LNCAP (cell line): ENCODE data around the gene DFFA.

ENCODE experiments used
- TF ChIP-seq, protein P1 (sequence below): fragments of 450-650 bp; IDR thresholded peaks from 2 replicates; pipeline ENCODE4 v1.5.1; 2017; ENCODE audit warnings: mild to moderate bottlenecking

Gene DFFA

DNA sequence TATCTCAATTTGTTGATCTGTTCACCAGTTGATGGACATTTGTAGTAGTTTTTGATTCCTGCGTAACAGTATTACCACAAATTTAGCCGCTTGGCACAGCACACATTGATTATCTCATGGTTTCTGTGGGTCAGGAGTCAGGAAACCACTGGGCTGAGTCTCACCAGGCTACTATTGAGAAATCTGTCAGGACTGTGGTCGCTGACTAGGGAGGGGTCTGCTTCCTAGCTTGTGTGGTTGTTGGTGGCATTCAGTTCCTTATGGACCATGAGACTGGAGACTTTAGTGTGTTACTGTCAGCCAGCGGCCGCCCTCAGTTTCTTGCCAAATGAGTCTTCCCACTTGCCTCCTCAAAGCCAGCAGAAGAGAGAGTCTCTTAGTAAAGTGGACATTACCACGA, 12.2 kb upstream of the DFFA start:
- TF ChIP-seq, protein P1, sequence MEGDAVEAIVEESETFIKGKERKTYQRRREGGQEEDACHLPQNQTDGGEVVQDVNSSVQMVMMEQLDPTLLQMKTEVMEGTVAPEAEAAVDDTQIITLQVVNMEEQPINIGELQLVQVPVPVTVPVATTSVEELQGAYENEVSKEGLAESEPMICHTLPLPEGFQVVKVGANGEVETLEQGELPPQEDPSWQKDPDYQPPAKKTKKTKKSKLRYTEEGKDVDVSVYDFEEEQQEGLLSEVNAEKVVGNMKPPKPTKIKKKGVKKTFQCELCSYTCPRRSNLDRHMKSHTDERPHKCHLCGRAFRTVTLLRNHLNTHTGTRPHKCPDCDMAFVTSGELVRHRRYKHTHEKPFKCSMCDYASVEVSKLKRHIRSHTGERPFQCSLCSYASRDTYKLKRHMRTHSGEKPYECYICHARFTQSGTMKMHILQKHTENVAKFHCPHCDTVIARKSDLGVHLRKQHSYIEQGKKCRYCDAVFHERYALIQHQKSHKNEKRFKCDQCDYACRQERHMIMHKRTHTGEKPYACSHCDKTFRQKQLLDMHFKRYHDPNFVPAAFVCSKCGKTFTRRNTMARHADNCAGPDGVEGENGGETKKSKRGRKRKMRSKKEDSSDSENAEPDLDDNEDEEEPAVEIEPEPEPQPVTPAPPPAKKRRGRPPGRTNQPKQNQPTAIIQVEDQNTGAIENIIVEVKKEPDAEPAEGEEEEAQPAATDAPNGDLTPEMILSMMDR = no peak

DNA sequence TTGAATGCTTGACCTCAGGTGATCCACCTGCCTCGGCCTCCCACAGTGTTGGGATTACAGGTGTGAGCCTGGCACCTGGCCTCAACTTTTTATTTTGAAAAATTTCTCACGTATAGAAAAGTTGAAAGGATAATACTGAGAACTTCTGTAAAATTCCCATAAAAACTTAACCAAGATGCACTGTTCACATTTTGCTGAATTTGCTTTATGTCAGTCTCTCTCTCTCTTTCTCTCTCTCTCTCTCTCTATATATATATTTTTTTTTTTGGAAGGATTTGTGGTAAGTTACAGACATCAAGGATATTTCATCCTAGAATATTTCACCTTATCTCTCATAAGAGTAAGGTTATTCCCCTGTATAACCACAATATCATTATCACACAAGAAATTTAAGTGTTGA, 8.3 kb upstream of the DFFA start:
- TF ChIP-seq, protein P1 = no peak

DNA sequence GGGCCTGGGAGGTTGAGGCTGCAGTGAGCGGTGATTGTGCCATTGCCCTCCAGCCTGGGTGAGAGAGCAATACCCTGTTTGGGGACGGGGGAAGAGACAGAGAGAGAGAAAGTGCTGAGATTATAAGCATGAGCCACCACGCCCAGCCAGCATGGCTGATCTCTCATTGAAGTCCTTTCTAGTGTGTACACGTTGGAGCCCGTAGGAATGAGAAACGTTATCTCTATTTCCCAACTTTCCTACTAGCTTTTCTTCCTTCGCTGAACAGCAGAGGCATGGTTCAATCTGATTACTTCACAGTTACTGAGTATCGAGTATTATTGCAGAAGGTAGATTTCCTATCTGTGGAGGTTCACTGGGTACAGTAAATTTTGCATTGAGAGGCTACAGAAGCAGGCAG, 7.0 kb upstream of the DFFA start:
- TF ChIP-seq, protein P1 = no peak

DNA sequence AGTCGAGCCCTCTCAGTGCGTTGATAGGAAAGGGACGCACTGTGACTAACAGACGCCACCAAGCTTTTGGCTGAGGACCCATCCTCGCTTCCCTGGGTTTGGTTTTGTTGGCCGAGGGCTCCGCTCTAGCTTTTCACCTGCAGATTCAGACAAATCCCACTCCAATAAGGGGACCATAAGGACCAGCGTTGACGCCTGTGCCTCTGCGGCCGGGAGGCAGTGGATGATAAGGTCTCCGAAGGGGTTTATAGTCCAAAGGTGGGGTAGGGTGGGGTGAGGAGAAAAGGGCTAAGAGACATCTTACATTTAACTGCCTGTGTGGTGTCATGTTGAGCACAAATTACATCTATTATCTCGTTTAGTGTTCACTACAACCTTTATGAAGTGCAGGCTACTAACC, 3.2 kb upstream of the DFFA start:
- TF ChIP-seq, protein P1 = no peak

DNA sequence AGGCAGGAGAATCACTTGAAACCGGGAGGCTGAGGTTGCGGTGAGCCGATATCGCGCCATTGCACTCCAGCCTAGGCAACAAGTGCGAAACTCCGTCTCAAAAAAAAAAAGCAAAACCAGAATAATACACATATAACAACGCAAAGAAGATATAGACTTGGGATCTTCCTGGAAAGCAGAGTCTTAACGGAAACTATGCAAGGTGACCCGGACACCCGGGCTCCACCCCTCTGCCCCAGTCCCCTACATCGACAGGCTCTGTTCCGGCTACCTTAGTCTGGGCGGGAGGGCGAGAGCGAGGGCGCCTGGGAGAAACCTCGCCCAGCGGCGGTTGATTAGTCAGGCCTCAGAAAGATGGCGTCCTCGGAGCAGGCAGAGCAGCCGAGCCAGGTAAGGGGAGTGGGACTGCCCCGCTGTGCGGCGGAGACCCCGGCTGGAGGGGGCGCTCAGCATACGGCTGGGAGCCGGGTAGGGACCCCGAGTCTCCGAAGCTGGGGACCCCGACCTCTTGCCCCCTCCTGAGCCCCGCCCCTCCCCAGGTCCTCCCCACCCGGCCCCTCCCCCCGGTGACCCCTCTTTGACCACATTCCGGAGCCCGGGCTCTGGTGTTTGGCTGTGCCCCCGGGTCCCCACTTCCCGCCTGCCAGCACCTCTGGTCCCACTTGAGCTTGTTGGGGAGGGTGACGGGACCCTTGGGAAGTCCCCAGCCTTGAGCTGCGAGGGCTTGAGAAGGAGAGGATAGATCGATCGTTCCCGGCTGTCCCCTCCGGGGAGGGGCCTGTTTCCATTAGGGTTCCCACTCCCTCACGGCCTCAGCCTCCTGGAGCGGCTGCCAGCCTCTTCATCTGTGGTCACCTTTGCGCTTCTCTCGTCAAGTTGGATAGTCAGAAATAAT, 2.5 kb upstream of the DFFA start, which contains the start of gene PEX14:
PEX14 (plus strand) TSS at position 338 of the 895 bp plus-strand sequence; CDS start at position 355, 17 bp downstream.
- TF ChIP-seq, protein P1 = no peak

DNA sequence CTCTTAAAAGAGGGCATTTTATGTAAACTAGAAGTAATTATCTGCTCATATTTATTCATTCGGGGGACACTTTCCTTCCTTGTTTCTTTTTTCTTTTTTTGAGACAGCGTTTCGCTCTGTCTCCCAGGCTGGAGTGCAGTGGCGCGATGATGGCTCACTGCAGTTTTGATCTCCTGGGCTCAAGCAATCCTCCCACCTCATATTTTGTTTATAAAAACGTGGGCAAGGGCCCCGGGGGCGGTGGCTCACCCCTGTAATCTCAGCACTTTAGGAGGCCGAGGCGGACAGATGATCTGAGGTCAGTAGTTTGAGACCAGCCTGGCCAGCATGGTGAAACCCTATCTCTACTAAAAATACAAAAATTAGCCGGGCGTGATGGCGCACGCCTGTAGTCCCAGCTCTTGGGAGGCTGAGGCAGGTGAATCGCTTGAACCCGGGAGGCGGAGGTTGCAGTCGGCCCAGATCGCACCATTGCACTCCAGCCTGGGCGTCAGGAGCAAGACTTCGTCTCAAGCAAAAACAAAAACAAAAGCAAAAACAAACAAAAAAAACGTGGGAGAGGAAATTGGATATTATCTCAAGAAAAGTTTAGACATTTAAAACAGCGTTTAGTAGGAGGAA, 926 bp upstream of the DFFA start:
- TF ChIP-seq, protein P1 = no peak

DNA sequence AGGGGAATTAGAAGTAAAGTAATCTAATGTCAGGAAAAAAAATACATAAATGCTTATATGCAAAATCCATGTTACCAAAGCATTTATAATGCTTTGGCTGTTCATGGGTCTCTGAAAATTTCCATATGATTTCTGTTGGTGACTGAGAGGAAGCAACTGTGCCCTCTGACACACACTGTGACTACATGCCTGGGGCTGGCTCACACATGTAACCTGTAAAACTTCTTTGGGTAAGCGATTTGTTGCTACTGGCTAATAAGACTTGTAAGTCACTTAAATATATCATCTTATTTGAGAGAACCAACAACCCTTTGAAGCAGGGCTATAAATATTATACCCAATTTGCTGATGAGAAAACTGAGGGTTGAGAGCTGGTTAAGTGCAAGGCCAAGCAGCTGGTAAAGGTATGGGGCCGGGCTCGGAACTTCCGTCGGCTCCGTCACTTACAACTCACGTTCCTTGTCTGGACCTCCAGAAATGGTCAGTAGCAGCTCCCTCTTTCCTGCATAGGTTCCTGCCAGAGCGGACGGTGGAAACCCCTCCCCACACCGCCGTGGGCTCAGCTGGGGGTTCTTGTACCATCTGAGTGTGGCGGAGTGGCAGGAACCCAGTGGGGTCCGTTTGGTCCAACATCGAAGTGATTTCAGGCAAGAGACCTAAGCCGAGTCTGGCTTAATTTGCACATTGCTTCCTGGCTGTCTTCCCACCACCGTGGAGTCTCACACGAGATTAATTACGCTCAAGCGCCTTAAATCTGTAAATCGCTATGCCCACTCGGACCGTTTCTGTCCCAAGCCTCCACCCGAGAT, 714 bp downstream of the DFFA start:
- TF ChIP-seq, protein P1 = no peak
